ENCODE measurements around the gene LPP. TPM values are rescaled to one million over a fixed set of nuclear protein-coding genes. Genes with fewer than 3 reads are reported as not detected.

Gene LPP
- total RNA-seq, 1 experiment from 2014 or later, result 54.0 TPM

DNA sequence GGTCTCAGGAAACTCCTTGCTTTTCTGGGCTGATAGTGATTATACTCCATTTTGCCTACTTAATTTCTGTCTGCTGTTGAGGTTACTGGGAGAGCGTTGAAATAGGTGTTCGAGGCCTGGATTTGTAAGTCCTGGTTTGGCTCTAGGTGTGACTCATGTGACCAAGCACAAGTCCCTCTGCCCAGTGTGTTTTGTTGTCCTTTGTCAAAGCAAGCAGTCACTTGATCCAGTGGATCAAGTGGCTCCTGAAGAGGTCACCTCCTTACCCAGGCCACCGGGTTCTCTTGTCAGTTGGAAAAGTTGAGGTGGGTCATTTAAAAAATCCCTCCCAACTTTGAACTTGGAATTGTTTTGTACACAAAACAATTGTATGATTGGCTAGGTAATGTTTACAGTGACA, 70.0 kb downstream of the LPP start:
- Histone ChIP-seq H3K79me2 (ENCODE audit: insufficient read depth, low read length) (peaks cover 4% of the 10 kb centered on the region; the same call in 1 of the 2 replicates), H2AFZ (ENCODE audit: low read depth, low read length, poor library complexity, severe bottlenecking) (no peak overlapping the region), H3K4me3 (replicated peaks in 1 of 2; ENCODE audit: low read depth in 1 of 2, low read length in 2 of 2) (no peak overlapping the region), H3K9me3 (ENCODE audit: control insufficient read depth in 1 of 2, insufficient read depth in 1 of 2, low read depth in 1 of 2, low read length in 2 of 2) (no peaks in the 10 kb centered on the region), H4K20me1 (ENCODE audit: insufficient read depth) (no peaks in the 10 kb centered on the region), H3K4me1 (ENCODE audit: control insufficient read depth in 1 of 2, insufficient read depth in 2 of 2, low read length in 2 of 2) (no peaks in the 10 kb centered on the region), H3K27ac (ENCODE audit: low read depth, low read length) (no peak overlapping the region), H3K9me2 (ENCODE audit: insufficient read depth) (no peaks in the 10 kb centered on the region), H3K27me3 (ENCODE audit: insufficient read depth, low read length) (no peaks in the 10 kb centered on the region), H3K9ac (ENCODE audit: low read length) (no peak overlapping the region), H3K4me2 (ENCODE audit: low read length) (no peak overlapping the region), H3K36me3 (ENCODE audit: control insufficient read depth in 1 of 2, insufficient read depth in 2 of 2, low read length in 2 of 2) (no peaks in the 10 kb centered on the region)
- intact Hi-C loops (cut with micrococcal nuclease), result no loop called here
- TF ChIP-seq, protein P1, sequence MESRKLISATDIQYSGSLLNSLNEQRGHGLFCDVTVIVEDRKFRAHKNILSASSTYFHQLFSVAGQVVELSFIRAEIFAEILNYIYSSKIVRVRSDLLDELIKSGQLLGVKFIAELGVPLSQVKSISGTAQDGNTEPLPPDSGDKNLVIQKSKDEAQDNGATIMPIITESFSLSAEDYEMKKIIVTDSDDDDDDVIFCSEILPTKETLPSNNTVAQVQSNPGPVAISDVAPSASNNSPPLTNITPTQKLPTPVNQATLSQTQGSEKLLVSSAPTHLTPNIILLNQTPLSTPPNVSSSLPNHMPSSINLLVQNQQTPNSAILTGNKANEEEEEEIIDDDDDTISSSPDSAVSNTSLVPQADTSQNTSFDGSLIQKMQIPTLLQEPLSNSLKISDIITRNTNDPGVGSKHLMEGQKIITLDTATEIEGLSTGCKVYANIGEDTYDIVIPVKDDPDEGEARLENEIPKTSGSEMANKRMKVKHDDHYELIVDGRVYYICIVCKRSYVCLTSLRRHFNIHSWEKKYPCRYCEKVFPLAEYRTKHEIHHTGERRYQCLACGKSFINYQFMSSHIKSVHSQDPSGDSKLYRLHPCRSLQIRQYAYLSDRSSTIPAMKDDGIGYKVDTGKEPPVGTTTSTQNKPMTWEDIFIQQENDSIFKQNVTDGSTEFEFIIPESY (IDR thresholded peaks at IDR 0.05; ENCODE audit: extremely low read depth, insufficient replicate concordance, low read length), result no peak
- no peak for TF ChIP-seq JUND (IDR thresholded peaks at IDR 0.05)
- TF ChIP-seq POLR2AphosphoS5 (IDR thresholded peaks at IDR 0.05; ENCODE audit: low read depth, low read length), result no peak
- POLR2A ChIA-PET, result no interaction called here
- RAD21 ChIA-PET (ENCODE audit: low non-redundant PET in 1 of 2, low total read pairs in 2 of 2, uncharacterized antibody in 2 of 2, unreplicated experiment in 2 of 2), result no interaction called here
- CTCF ChIA-PET, result interaction anchor here (1.3 kb wide), 1 partner anchor 18 kb away, joined by 6 read pairs; no protein-coding TSS in a partner anchor
- DNase-seq (ENCODE audit: low read depth, low spot score) (no peak), ATAC-seq (no peak)
- no TSS peak for BruUV-seq (replicated peaks)

DNA sequence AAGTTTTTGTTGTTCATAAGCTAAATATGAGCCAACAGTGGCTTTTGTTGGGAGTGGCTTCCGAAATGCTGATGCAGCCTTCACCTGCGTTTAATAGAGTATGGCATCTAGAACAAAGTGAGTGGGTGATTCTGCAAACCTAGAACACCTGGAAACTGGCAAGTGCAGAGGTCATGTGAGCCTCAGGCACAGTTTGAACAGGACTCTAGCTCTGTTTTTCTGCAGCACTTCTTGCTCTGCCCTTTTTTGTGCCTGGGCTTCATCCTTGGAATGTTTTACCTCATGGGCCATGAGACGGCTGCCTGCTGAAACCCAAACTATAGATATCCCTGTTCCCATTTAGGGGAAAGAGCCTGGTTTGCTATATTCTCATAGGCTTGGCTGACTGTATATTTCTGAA, 73.5 kb downstream of the LPP start:
- no peaks in the 10 kb centered on the region for H4K20me1 ChIP-seq (ENCODE audit: insufficient read depth)
- H2AFZ ChIP-seq (ENCODE audit: low read depth, low read length, poor library complexity, severe bottlenecking), result no peak overlapping the region
- H3K9ac ChIP-seq (ENCODE audit: low read length), result no peak overlapping the region
- peaks cover 4% of the 10 kb centered on the region; the same call in 1 of the 2 replicates for H3K79me2 ChIP-seq (ENCODE audit: insufficient read depth, low read length)
- DNase-seq (ENCODE audit: low read depth, low spot score) (no peak), ATAC-seq (no peak)
- no peaks in the 10 kb centered on the region for H3K27me3 ChIP-seq (ENCODE audit: insufficient read depth, low read length)
- POLR2A ChIA-PET, result no interaction called here
- no peak overlapping the region for H3K4me2 ChIP-seq (ENCODE audit: low read length)
- H3K4me3 ChIP-seq (replicated peaks in 1 of 2; ENCODE audit: low read depth in 1 of 2, low read length in 2 of 2), result no peak overlapping the region
- H3K4me1 ChIP-seq (ENCODE audit: control insufficient read depth in 1 of 2, insufficient read depth in 2 of 2, low read length in 2 of 2), result peaks cover 0 to 9% of the 10 kb centered on the region in 2 experiments; a peak in 2 of 4 replicates
- no peaks in the 10 kb centered on the region for H3K36me3 ChIP-seq (ENCODE audit: control insufficient read depth in 1 of 2, insufficient read depth in 2 of 2, low read length in 2 of 2)
- BruUV-seq (replicated peaks), result no TSS peak
- no peaks in the 10 kb centered on the region for H3K9me3 ChIP-seq (ENCODE audit: control insufficient read depth in 1 of 2, insufficient read depth in 1 of 2, low read depth in 1 of 2, low read length in 2 of 2)
- no peak overlapping the region for H3K27ac ChIP-seq (ENCODE audit: low read depth, low read length)
- intact Hi-C loops (cut with micrococcal nuclease), result no loop called here
- RAD21 ChIA-PET (ENCODE audit: low non-redundant PET in 1 of 2, low total read pairs in 2 of 2, uncharacterized antibody in 2 of 2, unreplicated experiment in 2 of 2), result no interaction called here
- H3K9me2 ChIP-seq (ENCODE audit: insufficient read depth), result no peaks in the 10 kb centered on the region
- CTCF ChIA-PET, result no interaction called here
- TF ChIP-seq YY1 (IDR thresholded peaks at IDR 0.05; ENCODE audit: extremely low read depth, insufficient replicate concordance, low read depth, low read length) (no peak), EGR1 (IDR thresholded peaks at IDR 0.05; ENCODE audit: low read depth) (no peak), ZFX (IDR thresholded peaks at IDR 0.05) (no peak), SRF (IDR thresholded peaks at IDR 0.05; ENCODE audit: low read depth) (no peak), ELF1 (IDR thresholded peaks at IDR 0.05; ENCODE audit: borderline replicate concordance, low read depth) (no peak), JUND (IDR thresholded peaks at IDR 0.05) (no peak), TCF7L2 (IDR thresholded peaks at IDR 0.05; ENCODE audit: borderline replicate concordance, extremely low read depth, insufficient read depth, insufficient read length) (no peak), FOSL1 (IDR thresholded peaks at IDR 0.05; ENCODE audit: low read depth) (no peak), POLR2AphosphoS5 (IDR thresholded peaks at IDR 0.05; ENCODE audit: low read depth, low read length) (no peak)
- TF ChIP-seq, protein P2, sequence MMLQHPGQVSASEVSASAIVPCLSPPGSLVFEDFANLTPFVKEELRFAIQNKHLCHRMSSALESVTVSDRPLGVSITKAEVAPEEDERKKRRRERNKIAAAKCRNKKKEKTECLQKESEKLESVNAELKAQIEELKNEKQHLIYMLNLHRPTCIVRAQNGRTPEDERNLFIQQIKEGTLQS (IDR thresholded peaks at IDR 0.05), result no peak
- TF ChIP-seq, protein P1 (IDR thresholded peaks at IDR 0.05; ENCODE audit: extremely low read depth, insufficient replicate concordance, low read length), result no peak
- TF ChIP-seq, protein P3, sequence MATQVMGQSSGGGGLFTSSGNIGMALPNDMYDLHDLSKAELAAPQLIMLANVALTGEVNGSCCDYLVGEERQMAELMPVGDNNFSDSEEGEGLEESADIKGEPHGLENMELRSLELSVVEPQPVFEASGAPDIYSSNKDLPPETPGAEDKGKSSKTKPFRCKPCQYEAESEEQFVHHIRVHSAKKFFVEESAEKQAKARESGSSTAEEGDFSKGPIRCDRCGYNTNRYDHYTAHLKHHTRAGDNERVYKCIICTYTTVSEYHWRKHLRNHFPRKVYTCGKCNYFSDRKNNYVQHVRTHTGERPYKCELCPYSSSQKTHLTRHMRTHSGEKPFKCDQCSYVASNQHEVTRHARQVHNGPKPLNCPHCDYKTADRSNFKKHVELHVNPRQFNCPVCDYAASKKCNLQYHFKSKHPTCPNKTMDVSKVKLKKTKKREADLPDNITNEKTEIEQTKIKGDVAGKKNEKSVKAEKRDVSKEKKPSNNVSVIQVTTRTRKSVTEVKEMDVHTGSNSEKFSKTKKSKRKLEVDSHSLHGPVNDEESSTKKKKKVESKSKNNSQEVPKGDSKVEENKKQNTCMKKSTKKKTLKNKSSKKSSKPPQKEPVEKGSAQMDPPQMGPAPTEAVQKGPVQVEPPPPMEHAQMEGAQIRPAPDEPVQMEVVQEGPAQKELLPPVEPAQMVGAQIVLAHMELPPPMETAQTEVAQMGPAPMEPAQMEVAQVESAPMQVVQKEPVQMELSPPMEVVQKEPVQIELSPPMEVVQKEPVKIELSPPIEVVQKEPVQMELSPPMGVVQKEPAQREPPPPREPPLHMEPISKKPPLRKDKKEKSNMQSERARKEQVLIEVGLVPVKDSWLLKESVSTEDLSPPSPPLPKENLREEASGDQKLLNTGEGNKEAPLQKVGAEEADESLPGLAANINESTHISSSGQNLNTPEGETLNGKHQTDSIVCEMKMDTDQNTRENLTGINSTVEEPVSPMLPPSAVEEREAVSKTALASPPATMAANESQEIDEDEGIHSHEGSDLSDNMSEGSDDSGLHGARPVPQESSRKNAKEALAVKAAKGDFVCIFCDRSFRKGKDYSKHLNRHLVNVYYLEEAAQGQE (IDR thresholded peaks at IDR 0.05; ENCODE audit: low read depth), result no peak
